ENCODE results near the gene MIEN1.

Gene MIEN1

GRCh38 chr17:39696731-39697130, 33.6 kb downstream of the MIEN1 start:
- DNase-seq = no peak

GRCh38 chr17:39695089-39695474, 35.2 kb downstream of the MIEN1 start:
- no peak for DNase-seq

GRCh38 chr17:39694593-39694992, 35.7 kb downstream of the MIEN1 start:
- no peak for DNase-seq

- DNase-seq = no peak
These were observed 41.4 kb downstream of the MIEN1 start for GRCh38 chr17:39688945-39689344.

GRCh38 chr17:39688475-39688835, 41.9 kb downstream of the MIEN1 start:
- DNase-seq = no peak

- peak; percentile 62 to 71 for DNase-seq
These were observed 42.5 kb downstream of the MIEN1 start, which contains the start of gene PGAP3 for GRCh38 chr17:39687546-39688474. PGAP3 (minus strand) TSS chr17:39688057; CDS start chr17:39688014, 43 bp downstream.

- DNase-seq = no peak
These were observed 43.2 kb downstream of the MIEN1 start for GRCh38 chr17:39687101-39687545.

- no peak for DNase-seq
These were observed 45.8 kb downstream of the MIEN1 start for GRCh38 chr17:39684369-39685192.

- no peak for DNase-seq
These were observed 46.9 kb downstream of the MIEN1 start for GRCh38 chr17:39683295-39683939.

GRCh38 chr17:39679521-39680192, 50.7 kb downstream of the MIEN1 start:
- no peak for DNase-seq

Data from cerebellar nuclear complex (tissue), 1 donor.